Measurements from ENCODE around the gene ERICH6B. TPM values are rescaled to one million over a fixed set of nuclear protein-coding genes. Genes with fewer than 3 reads are reported as not detected.
"Not testable (repeated sequence)": the region's sequence is repeated elsewhere in the genome, so short reads cannot be mapped to it uniquely, and the experiment has no call there.

ERICH6B gene
- not detected for total RNA-seq

GRCh38 chr13:45615501-45616101 is at the start of gene ERICH6B:
ERICH6B (minus strand) TSS chr13:45615739; CDS start chr13:45597005, 18,734 bp downstream.
- Mint-ChIP-seq H3K4me1 (no peaks in the 10 kb centered on the region), H3K27ac (no peak within 1 kb of the TSS), H3K27me3 (peaks cover 78% of the 10 kb centered on the region), H3K4me3 (no peak within 1 kb of the TSS), H3K9me3 (ENCODE audit: low read depth) (no peaks in the 10 kb centered on the region), H3K36me3 (peaks cover 2% of the 10 kb centered on the region)
- CTCF ChIA-PET: no interaction called here
- ATAC-seq: peak; percentile 47
- DNase-seq: no peak

DNA sequence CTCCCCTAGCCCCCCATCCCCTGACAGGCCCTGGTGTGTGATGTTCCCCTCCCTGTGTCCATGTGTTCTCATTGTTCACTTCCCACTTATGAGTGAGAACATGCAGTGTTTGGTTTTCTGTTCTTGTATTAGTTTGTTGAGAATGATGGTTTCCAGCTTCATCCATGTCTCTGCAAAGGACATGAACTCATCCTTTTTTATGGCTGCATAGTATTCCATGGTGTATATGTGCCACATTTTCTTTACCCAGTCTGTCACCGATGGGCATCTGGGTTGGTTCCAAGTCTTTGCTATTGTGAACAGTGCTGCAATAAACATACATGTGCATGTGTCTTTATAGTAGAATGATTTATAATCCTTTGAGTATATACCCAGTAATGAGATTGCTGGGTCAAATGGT is 47.4 kb upstream of the ERICH6B start:
- H3K27me3 Mint-ChIP-seq; DNase-seq; H3K27ac Mint-ChIP-seq; H3K36me3 Mint-ChIP-seq; CTCF ChIA-PET; ATAC-seq; H3K4me1 Mint-ChIP-seq; H3K4me3 Mint-ChIP-seq; H3K9me3 Mint-ChIP-seq (ENCODE audit: low read depth): not testable (repeated sequence)

- DNase-seq (no peak), ATAC-seq (no peak)
- Mint-ChIP-seq H3K4me1 (no peaks in the 10 kb centered on the region), H3K27ac (no peak overlapping the region), H3K36me3 (no peaks in the 10 kb centered on the region), H3K27me3 (no peaks in the 10 kb centered on the region), H3K9me3 (ENCODE audit: low read depth) (no peaks in the 10 kb centered on the region), H3K4me3 (no peak overlapping the region)
- CTCF ChIA-PET: no interaction called here
Measured at GRCh38 chr13:45662162-45662561, 46.6 kb upstream of the ERICH6B start.

- H3K9me3 Mint-ChIP-seq (ENCODE audit: low read depth); DNase-seq; H3K4me3 Mint-ChIP-seq; CTCF ChIA-PET; H3K4me1 Mint-ChIP-seq; H3K36me3 Mint-ChIP-seq; H3K27ac Mint-ChIP-seq; ATAC-seq; H3K27me3 Mint-ChIP-seq: not testable (repeated sequence)
Measured at GRCh38 chr13:45660458-45660857, 44.9 kb upstream of the ERICH6B start.

GRCh38 chr13:45659536-45659935 is 44.0 kb upstream of the ERICH6B start:
- H3K9me3 Mint-ChIP-seq (ENCODE audit: low read depth): no peaks in the 10 kb centered on the region
- ATAC-seq (no peak), DNase-seq (no peak)
- no peaks in the 10 kb centered on the region for H3K4me1 Mint-ChIP-seq
- no peak overlapping the region for H3K4me3 Mint-ChIP-seq
- H3K27ac Mint-ChIP-seq: no peak overlapping the region
- CTCF ChIA-PET: no interaction called here
- no peaks in the 10 kb centered on the region for H3K36me3 Mint-ChIP-seq
- H3K27me3 Mint-ChIP-seq: no peaks in the 10 kb centered on the region

DNA sequence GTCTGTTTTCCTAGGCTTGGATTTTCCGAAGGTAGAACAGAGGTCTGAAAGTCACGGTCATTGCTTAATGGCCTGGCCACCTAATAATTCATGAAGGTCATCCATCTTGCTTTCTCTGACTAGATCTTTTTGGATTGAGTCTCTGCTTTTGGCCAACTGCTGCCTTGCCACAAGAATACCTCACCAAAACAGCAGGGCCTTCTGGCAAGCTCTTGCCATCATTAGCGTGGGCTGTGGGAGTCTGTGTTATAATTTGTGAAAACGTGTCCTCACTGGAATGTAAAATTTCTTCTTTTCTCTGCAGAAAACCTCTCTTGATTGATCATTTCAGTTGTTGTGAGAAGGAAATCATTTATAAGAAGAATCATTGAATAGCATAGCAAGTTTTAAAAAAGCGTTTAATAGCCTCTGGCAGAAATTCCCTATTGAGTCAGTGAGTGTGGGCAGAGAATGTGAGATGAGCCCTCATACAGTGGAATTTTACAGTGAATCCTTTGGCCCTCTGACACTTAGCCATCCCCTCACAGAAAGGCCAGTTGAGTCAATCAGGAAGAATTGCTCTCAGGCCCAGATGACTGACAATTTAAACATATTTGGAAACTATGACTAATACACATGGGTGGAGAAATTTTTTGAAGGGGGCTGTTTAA is 43.2 kb upstream of the ERICH6B start:
- Mint-ChIP-seq H3K4me3 (no peak overlapping the region), H3K4me1 (no peaks in the 10 kb centered on the region), H3K27me3 (no peaks in the 10 kb centered on the region), H3K9me3 (ENCODE audit: low read depth) (no peaks in the 10 kb centered on the region), H3K27ac (no peak overlapping the region), H3K36me3 (no peaks in the 10 kb centered on the region)
- DNase-seq (no peak), ATAC-seq (no peak)
- CTCF ChIA-PET: no interaction called here

- Mint-ChIP-seq H3K4me3 (no peak overlapping the region), H3K4me1 (no peaks in the 10 kb centered on the region), H3K9me3 (ENCODE audit: low read depth) (no peaks in the 10 kb centered on the region), H3K36me3 (no peaks in the 10 kb centered on the region), H3K27ac (no peak overlapping the region), H3K27me3 (no peaks in the 10 kb centered on the region)
- DNase-seq (no peak), ATAC-seq (no peak)
- CTCF ChIA-PET: no interaction called here
Measured at GRCh38 chr13:45654633-45655349, 39.3 kb upstream of the ERICH6B start.

DNA sequence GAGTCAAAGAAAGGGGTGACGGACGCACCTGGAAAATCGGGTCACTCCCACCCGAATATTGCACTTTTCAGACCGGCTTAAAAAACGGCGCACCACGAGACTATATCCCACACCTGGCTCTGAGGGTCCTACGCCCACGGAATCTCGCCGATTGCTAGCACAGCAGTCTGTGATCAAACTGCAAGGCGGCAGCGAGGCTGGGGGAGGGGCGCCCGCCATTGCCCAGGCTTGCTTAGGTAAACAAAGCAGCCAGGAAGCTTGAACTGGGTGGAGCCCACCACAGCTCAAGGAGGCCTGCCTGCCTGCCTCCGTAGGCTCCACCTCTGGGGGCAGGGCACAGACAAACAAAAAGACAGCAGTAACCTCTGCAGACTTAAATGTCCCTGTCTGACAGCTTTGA is 29.7 kb upstream of the ERICH6B start:
- H3K27ac Mint-ChIP-seq, H3K27me3 Mint-ChIP-seq, H3K4me3 Mint-ChIP-seq, ATAC-seq, H3K36me3 Mint-ChIP-seq, H3K4me1 Mint-ChIP-seq, CTCF ChIA-PET, DNase-seq: not testable (repeated sequence)
- H3K9me3 Mint-ChIP-seq (ENCODE audit: low read depth): peaks cover 16% of the 10 kb centered on the region

DNA sequence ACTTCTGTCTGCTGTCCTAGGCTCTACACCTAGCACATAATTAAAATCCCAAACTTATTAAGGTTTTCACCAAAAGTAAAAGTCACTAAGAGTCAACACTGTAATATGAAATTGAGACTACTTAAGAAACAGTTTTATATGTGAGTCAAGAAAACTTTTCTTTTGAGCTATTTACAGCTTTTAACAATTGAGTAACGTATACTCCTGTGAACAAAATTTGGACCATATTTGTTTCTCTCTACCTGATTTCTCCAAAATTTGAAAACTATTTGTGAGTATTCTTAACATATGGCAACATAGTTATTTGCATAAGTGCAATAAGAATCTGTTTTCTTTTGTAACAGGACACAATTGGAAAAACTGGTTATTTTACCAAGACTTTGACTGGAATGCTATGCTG is 26.6 kb upstream of the ERICH6B start:
- H3K27me3 Mint-ChIP-seq, ATAC-seq, H3K4me3 Mint-ChIP-seq, H3K36me3 Mint-ChIP-seq, H3K27ac Mint-ChIP-seq, DNase-seq, CTCF ChIA-PET, H3K4me1 Mint-ChIP-seq: not testable (repeated sequence)
- peaks cover 16% of the 10 kb centered on the region for H3K9me3 Mint-ChIP-seq (ENCODE audit: low read depth)

GRCh38 chr13:45635291-45635690 is 19.8 kb upstream of the ERICH6B start:
- DNase-seq; CTCF ChIA-PET; H3K27me3 Mint-ChIP-seq; ATAC-seq; H3K4me1 Mint-ChIP-seq; H3K36me3 Mint-ChIP-seq; H3K9me3 Mint-ChIP-seq (ENCODE audit: low read depth); H3K27ac Mint-ChIP-seq; H3K4me3 Mint-ChIP-seq: not testable (repeated sequence)

DNA sequence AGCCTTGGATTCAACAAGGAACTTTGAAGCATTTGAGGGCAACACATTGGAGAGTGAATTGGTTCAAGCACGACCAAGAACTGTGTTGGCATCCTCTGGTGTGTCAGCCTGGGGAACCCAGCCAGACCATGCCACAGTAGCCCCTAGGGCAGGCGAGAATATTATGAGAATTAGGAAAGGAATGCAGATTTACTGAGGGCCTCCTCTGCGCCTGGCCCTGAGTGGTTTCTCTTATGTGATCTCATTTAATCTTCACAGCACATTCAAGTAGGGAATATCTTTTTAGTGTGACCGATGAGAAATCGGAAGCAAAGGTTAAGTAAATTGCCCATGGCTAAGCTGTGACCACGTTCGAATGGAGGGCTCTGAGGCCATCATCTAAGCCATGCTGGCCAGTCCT is 15.3 kb upstream of the ERICH6B start:
- Mint-ChIP-seq H3K27ac (no peak overlapping the region), H3K4me1 (peaks cover 8% of the 10 kb centered on the region), H3K36me3 (no peaks in the 10 kb centered on the region), H3K9me3 (ENCODE audit: low read depth) (no peaks in the 10 kb centered on the region), H3K4me3 (no peak overlapping the region), H3K27me3 (peaks cover 12% of the 10 kb centered on the region)
- DNase-seq (no peak), ATAC-seq (no peak)
- CTCF ChIA-PET: no interaction called here

GRCh38 chr13:45629940-45630339 is 14.4 kb upstream of the ERICH6B start:
- Mint-ChIP-seq H3K27me3 (peaks cover 17% of the 10 kb centered on the region), H3K4me1 (peaks cover 10% of the 10 kb centered on the region), H3K4me3 (no peak overlapping the region), H3K9me3 (ENCODE audit: low read depth) (no peaks in the 10 kb centered on the region), H3K36me3 (no peaks in the 10 kb centered on the region), H3K27ac (no peak overlapping the region)
- no peak for DNase-seq
- CTCF ChIA-PET: no interaction called here
- ATAC-seq: no peak

DNA sequence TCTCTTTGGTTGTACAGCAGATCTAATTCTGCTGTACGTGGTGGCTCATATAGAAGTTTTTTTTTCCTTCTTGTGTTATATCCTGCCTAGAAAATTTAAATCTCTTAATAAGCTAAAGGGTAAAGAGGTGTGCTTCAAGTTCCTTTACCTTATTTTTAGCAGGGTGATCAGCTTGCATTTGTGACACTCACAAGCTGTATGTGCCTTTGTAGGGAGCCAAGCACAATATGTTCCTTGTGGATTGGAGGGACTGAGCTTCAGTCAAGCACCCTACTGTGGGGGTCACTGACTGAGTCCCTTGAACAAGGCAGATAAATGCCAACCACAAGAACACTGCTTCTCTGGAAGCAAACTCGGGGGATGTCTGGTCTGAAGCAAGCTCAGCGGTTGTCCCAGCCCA is 12.6 kb upstream of the ERICH6B start:
- CTCF ChIA-PET: interaction anchor here (1.5 kb wide), 1 partner anchor 90 kb away, joined by 3 read pairs; no protein-coding TSS in a partner anchor

DNA sequence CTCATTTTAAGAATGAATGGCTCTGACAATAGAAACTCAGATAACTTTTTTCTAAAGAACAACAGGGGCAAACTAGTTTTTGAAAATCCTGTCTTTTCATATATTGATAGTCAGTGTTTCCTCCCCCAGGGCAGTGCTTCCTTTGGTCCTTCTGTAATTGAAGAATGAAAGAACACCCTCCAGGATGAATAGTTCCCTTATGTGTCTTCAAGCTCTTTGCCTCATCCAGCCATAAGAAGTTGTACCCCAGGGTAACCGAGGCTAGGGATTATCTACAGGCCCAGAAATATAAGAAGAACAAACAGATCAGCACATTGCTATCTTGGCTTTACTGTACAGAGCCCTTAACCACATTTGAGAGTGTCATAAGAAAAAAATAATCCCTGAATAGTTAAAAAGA is 12.1 kb upstream of the ERICH6B start:
- H3K4me1 Mint-ChIP-seq: peaks cover 10% of the 10 kb centered on the region
- ATAC-seq: no peak
- H3K9me3 Mint-ChIP-seq (ENCODE audit: low read depth): no peaks in the 10 kb centered on the region
- H3K4me3 Mint-ChIP-seq: no peak overlapping the region
- DNase-seq: no peak
- CTCF ChIA-PET: interaction anchor here (1.5 kb wide), 1 partner anchor 90 kb away, joined by 3 read pairs; no protein-coding TSS in a partner anchor
- no peaks in the 10 kb centered on the region for H3K36me3 Mint-ChIP-seq
- H3K27ac Mint-ChIP-seq: no peak overlapping the region
- H3K27me3 Mint-ChIP-seq: peaks cover 27% of the 10 kb centered on the region

More for the DNA sequence above, 12.6 kb upstream of the ERICH6B start:
- H3K9me3 Mint-ChIP-seq (ENCODE audit: low read depth): no peaks in the 10 kb centered on the region
- H3K4me1 Mint-ChIP-seq: peaks cover 10% of the 10 kb centered on the region
- no peaks in the 10 kb centered on the region for H3K36me3 Mint-ChIP-seq
- DNase-seq (no peak), ATAC-seq (no peak)
- H3K27ac Mint-ChIP-seq: no peak overlapping the region
- peaks cover 25% of the 10 kb centered on the region for H3K27me3 Mint-ChIP-seq
- no peak overlapping the region for H3K4me3 Mint-ChIP-seq
